ENCODE measurements around the gene APC. TPM values are rescaled to one million over a fixed set of nuclear protein-coding genes. Genes with fewer than 3 reads are reported as not detected.

Gene APC
- total RNA-seq, 4 donors from 2014 or later, result 106 to 166 (median 121) TPM

- no peak overlapping the region for H3K4me3 ChIP-seq
- no peak for TF ChIP-seq POLR2A (IDR thresholded peaks at IDR 0.05; ENCODE audit: low read depth)
- TF ChIP-seq EP300 (IDR thresholded peaks at IDR 0.05), result no peak
- TF ChIP-seq CTCF (IDR thresholded peaks at IDR 0.05), result no peak
- TF ChIP-seq POLR2AphosphoS5 (IDR thresholded peaks at IDR 0.05), result no peak
- 93% methylated on average over 7 of the region's 7 CpGs for WGBS
- no peaks in the 10 kb centered on the region for H3K27me3 ChIP-seq
- H3K27ac ChIP-seq (replicated peaks in 1 of 4), result no peak overlapping the region
- peaks cover 0 to 18% (median 6%) of the 10 kb centered on the region in 4 donors for H3K36me3 ChIP-seq
- intact Hi-C loops (cut with DNase I), result no loop called here
- peaks cover 0 to 30% (median 20%) of the 10 kb centered on the region in 4 donors for H3K4me1 ChIP-seq
- no peaks in the 10 kb centered on the region for H3K9me3 ChIP-seq
- no peak for DNase-seq (ENCODE audit: extremely low spot score)
Observed at GRCh38 chr5:112758676-112759075, 21.0 kb downstream of the APC start.

- WGBS, result 26% methylated on average over 1 of the region's 1 CpG
- TF ChIP-seq EP300 (IDR thresholded peaks at IDR 0.05) (no peak), CTCF (IDR thresholded peaks at IDR 0.05) (no peak), POLR2A (IDR thresholded peaks at IDR 0.05; ENCODE audit: low read depth) (no peak), POLR2AphosphoS5 (IDR thresholded peaks at IDR 0.05) (no peak)
- Histone ChIP-seq H3K4me3 (no peak overlapping the region), H3K27me3 (no peaks in the 10 kb centered on the region), H3K4me1 (peaks cover 0 to 19% (median 15%) of the 10 kb centered on the region in 4 donors), H3K27ac (replicated peaks in 1 of 4) (no peak overlapping the region), H3K36me3 (peaks cover 0 to 33% (median 12%) of the 10 kb centered on the region in 4 donors), H3K9me3 (no peaks in the 10 kb centered on the region)
- DNase-seq (ENCODE audit: extremely low spot score), result no peak
- intact Hi-C loops (cut with DNase I), result no loop called here
Observed at GRCh38 chr5:112762113-112762810, 24.6 kb downstream of the APC start.

- Histone ChIP-seq H3K9me3 (no peaks in the 10 kb centered on the region), H3K27me3 (no peaks in the 10 kb centered on the region), H3K27ac (replicated peaks in 1 of 4) (no peak overlapping the region), H3K36me3 (peaks cover 3 to 42% (median 21%) of the 10 kb centered on the region in 4 donors), H3K4me1 (peaks cover 0 to 15% (median 11%) of the 10 kb centered on the region in 4 donors), H3K4me3 (no peak overlapping the region)
- TF ChIP-seq POLR2AphosphoS5 (IDR thresholded peaks at IDR 0.05) (no peak), POLR2A (IDR thresholded peaks at IDR 0.05; ENCODE audit: low read depth) (no peak), EP300 (IDR thresholded peaks at IDR 0.05) (no peak), CTCF (IDR thresholded peaks at IDR 0.05) (no peak)
- intact Hi-C loops (cut with DNase I), result no loop called here
- no peak for DNase-seq (ENCODE audit: extremely low spot score)
- 100% methylated on average over 1 of the region's 1 CpG for WGBS
Observed at GRCh38 chr5:112763165-112763564, 25.5 kb downstream of the APC start.

GRCh38 chr5:112772124-112772523 lies 34.4 kb downstream of the APC start:
- no peak overlapping the region for H3K27ac ChIP-seq (replicated peaks in 1 of 4)
- TF ChIP-seq POLR2A (IDR thresholded peaks at IDR 0.05; ENCODE audit: low read depth) (no peak), EP300 (IDR thresholded peaks at IDR 0.05) (no peak), CTCF (IDR thresholded peaks at IDR 0.05) (no peak), POLR2AphosphoS5 (IDR thresholded peaks at IDR 0.05) (no peak)
- no peak for DNase-seq (ENCODE audit: extremely low spot score)
- H3K36me3 ChIP-seq, result peaks cover 14 to 74% (median 44%) of the 10 kb centered on the region in 4 donors
- H3K4me1 ChIP-seq, result no peaks in the 10 kb centered on the region
- H3K9me3 ChIP-seq, result no peaks in the 10 kb centered on the region
- intact Hi-C loops (cut with DNase I), result no loop called here
- no peaks in the 10 kb centered on the region for H3K27me3 ChIP-seq
- no peak overlapping the region for H3K4me3 ChIP-seq

All from esophagus muscularis mucosa (tissue), 4 donors.